GM23338 (cell line): ENCODE data around the gene TTLL5. TPM values are rescaled to one million over a fixed set of nuclear protein-coding genes. Genes with fewer than 3 reads are reported as not detected.
"Not testable (repeated sequence)": the region's sequence is repeated elsewhere in the genome, so short reads cannot be mapped to it uniquely, and the experiment has no call there.

Experiments used
- ATAC-seq: fragments of 200-7000 bp; cut with Tn5 transposase; 3 replicates; pipeline ENCODE4 v1.9.1; 2020
- DNase-seq: peaks from one replicate; pipeline ENCODE4 v3.0.0-alpha.2; 2015; ENCODE audit warnings: low spot score
- H2AFZ ChIP-seq: fragments of 200-600 bp; sonication (generic); 2 replicates; pipeline ENCODE4 v1.8.0; 2016; ENCODE audit warnings: antibody characterized with exemption, mild to moderate bottlenecking, moderate library complexity
- H3F3A ChIP-seq: fragments of 200-600 bp; sonication (generic); replicated peaks from 2 replicates; pipeline ENCODE4 v1.8.0; 2017; ENCODE audit warnings: antibody characterized with exemption, mixed run types, low read depth
- H3K27ac ChIP-seq: fragments of 200-600 bp; sonication (generic); 2 replicates; pipeline ENCODE4 v1.6.1; 2016; ENCODE audit warnings: low read depth
- H3K27me3 ChIP-seq: fragments of 200-600 bp; sonication (generic); 2 replicates; pipeline ENCODE4 v1.8.0; 2016; ENCODE audit warnings: mild to moderate bottlenecking, mixed run types, moderate library complexity; ENCODE audit not compliant: insufficient read depth
- H3K36me3 ChIP-seq: fragments of 200-600 bp; sonication (generic); 2 replicates; pipeline ENCODE4 v1.8.0; 2016; ENCODE audit warnings: mild to moderate bottlenecking; ENCODE audit not compliant: insufficient read depth
- H3K4me1 ChIP-seq: fragments of 200-600 bp; sonication (generic); 2 replicates; pipeline ENCODE4 v1.8.0; 2016; ENCODE audit warnings: mild to moderate bottlenecking, moderate library complexity; ENCODE audit not compliant: insufficient read depth
- H3K4me2 ChIP-seq: fragments of 200-600 bp; sonication (generic); 2 replicates; pipeline ENCODE4 v1.7.1; 2017; ENCODE audit warnings: mixed run types
- H3K4me3 ChIP-seq: fragments of 200-600 bp; sonication (generic); 2 replicates; pipeline ENCODE4 v1.6.1; 2016; ENCODE audit warnings: mixed run types
- H3K79me2 ChIP-seq: fragments of 200-600 bp; sonication (generic); replicated peaks from 2 replicates; pipeline ENCODE4 v1.8.0; 2017; ENCODE audit warnings: mild to moderate bottlenecking; ENCODE audit not compliant: insufficient read depth
- H3K9me2 ChIP-seq: fragments of 200-600 bp; sonication (generic); 2 replicates; pipeline ENCODE4 v1.8.0; 2017; ENCODE audit not compliant: insufficient read depth
- H4K20me1 ChIP-seq: fragments of 200-600 bp; sonication (generic); replicated peaks from 2 replicates; pipeline ENCODE4 v1.8.0; 2017; ENCODE audit warnings: mild to moderate bottlenecking; ENCODE audit not compliant: insufficient read depth
- H3K27ac Mint-ChIP-seq: 2 replicates; pipeline ENCODE4 v1.8.0; 2020; ENCODE audit warnings: inconsistent platforms, mild to moderate bottlenecking, moderate library complexity, mixed read lengths
- H3K27me3 Mint-ChIP-seq: 3 replicates; pipeline ENCODE4 v1.8.0; 2022; ENCODE audit warnings: low read depth, mild to moderate bottlenecking, moderate library complexity, mixed read lengths, inconsistent platforms; ENCODE audit not compliant: insufficient read depth, poor library complexity
- H3K36me3 Mint-ChIP-seq: 3 replicates; pipeline ENCODE4 v1.8.0; 2021; ENCODE audit warnings: low read depth, mild to moderate bottlenecking, inconsistent platforms, moderate library complexity, mixed read lengths
- H3K4me1 Mint-ChIP-seq: 3 replicates; pipeline ENCODE4 v1.8.0; 2020; ENCODE audit warnings: mild to moderate bottlenecking, inconsistent platforms, mixed read lengths
- H3K4me3 Mint-ChIP-seq: 3 replicates; pipeline ENCODE4 v1.8.0; 2021; ENCODE audit warnings: moderate library complexity, mild to moderate bottlenecking, inconsistent platforms, mixed read lengths
- H3K9me3 Mint-ChIP-seq: 3 replicates; pipeline ENCODE4 v1.8.0; 2020; ENCODE audit warnings: moderate library complexity, mild to moderate bottlenecking, inconsistent platforms, mixed read lengths
- ETS1 ChIP-seq: IDR thresholded peaks from 2 replicates; pipeline ENCODE4 v1.6.1; 2016; ENCODE audit warnings: antibody characterized with exemption
- EZH2 ChIP-seq: fragments of 200-600 bp; sonication (generic); IDR thresholded peaks from one replicate; pipeline ENCODE4 v1.8.0; 2017; ENCODE audit warnings: antibody characterized with exemption, mild to moderate bottlenecking, low read depth; ENCODE audit not compliant: unreplicated experiment
- EZH2phosphoT487 ChIP-seq: fragments of 200-600 bp; sonication (generic); IDR thresholded peaks from one replicate; pipeline ENCODE4 v1.8.1; 2018; ENCODE audit warnings: antibody characterized with exemption; ENCODE audit not compliant: unreplicated experiment
- JUNB ChIP-seq: IDR thresholded peaks from one replicate; pipeline ENCODE4 v1.6.1; 2016; ENCODE audit warnings: antibody characterized with exemption; ENCODE audit not compliant: unreplicated experiment
- NANOG ChIP-seq: IDR thresholded peaks from 2 replicates; pipeline ENCODE4 v1.6.1; 2016; ENCODE audit warnings: antibody characterized with exemption, borderline replicate concordance
- POLR2AphosphoS5 ChIP-seq: IDR thresholded peaks from 2 replicates; pipeline ENCODE4 v1.6.1; 2016; ENCODE audit warnings: antibody characterized with exemption, low read depth
- REST ChIP-seq: IDR thresholded peaks from one replicate; pipeline ENCODE4 v1.6.1; 2018; ENCODE audit warnings: antibody characterized with exemption; ENCODE audit not compliant: unreplicated experiment
- STAT1 ChIP-seq: IDR thresholded peaks from one replicate; pipeline ENCODE4 v1.6.1; 2016; ENCODE audit warnings: antibody characterized with exemption; ENCODE audit not compliant: unreplicated experiment
- ZNF114 ChIP-seq: fragments of 250-450 bp; sonication (Bioruptor Pico); IDR thresholded peaks from 2 replicates; pipeline ENCODE4 v1.5.0; 2020; ENCODE audit warnings: mild to moderate bottlenecking, moderate library complexity
- ZNF331 ChIP-seq: fragments of 250-450 bp; sonication (Bioruptor Pico); IDR thresholded peaks from 2 replicates; pipeline ENCODE4 v1.5.0; 2020; ENCODE audit warnings: low read depth, mild to moderate bottlenecking, moderate library complexity
- ZNF462 ChIP-seq: fragments of 250-450 bp; sonication (Bioruptor Pico); IDR thresholded peaks from 2 replicates; pipeline ENCODE4 v1.5.0; 2020; ENCODE audit warnings: mild to moderate bottlenecking, moderate library complexity
- polyA plus RNA-seq: library from polyadenylated mRNA; unstranded; fragments of >200 nt; fragmentation: Nextera tagmentation; extraction: Ambion mirVana; gene quantifications from 2 replicates; pipeline ENCODE4 v1.2.1, GENCODE V29; 2016
- total RNA-seq: library from RNA; depleted of rRNA; stranded (reverse); fragments of >200 nt; shearing (Covaris generic); gene quantifications from 2 replicates; pipeline ENCODE4 v1.2.3, GENCODE V29; 2014

The TTLL5 gene
- total and polyA plus RNA-seq, 2 experiments from 2014 or later, result 33.5 to 35.4 TPM

- not testable (repeated sequence) for H3F3A ChIP-seq, H3K4me2 ChIP-seq, ATAC-seq, H3K9me2 ChIP-seq, H3K4me3 ChIP-seq, H3K27me3 Mint-ChIP-seq, H3K27ac Mint-ChIP-seq, H3K27me3 ChIP-seq, H3K4me1 ChIP-seq, H3K4me1 Mint-ChIP-seq, H3K79me2 ChIP-seq, H3K4me3 Mint-ChIP-seq, DNase-seq, H4K20me1 ChIP-seq, H3K27ac ChIP-seq, H2AFZ ChIP-seq
- H3K36me3 ChIP-seq, result peaks cover 30% of the 10 kb centered on the region; the same call in 1 of the 2 replicates
- Mint-ChIP-seq H3K9me3 (peaks cover 15% of the 10 kb centered on the region; the same call in 2 of the 3 replicates), H3K36me3 (peaks cover 69% of the 10 kb centered on the region)
Observed at GRCh38 chr14:75695025-75695424, 34.0 kb downstream of the TTLL5 start.

GRCh38 chr14:75697386-75697785, 36.3 kb downstream of the TTLL5 start:
- Mint-ChIP-seq H3K27me3 (peaks cover 4% of the 10 kb centered on the region), H3K4me1 (no peaks in the 10 kb centered on the region; the same call in 2 of the 3 replicates), H3K27ac (no peak overlapping the region), H3K4me3 (no peak overlapping the region), H3K36me3 (peaks cover 58% of the 10 kb centered on the region), H3K9me3 (peaks cover 15% of the 10 kb centered on the region; the same call in 2 of the 3 replicates)
- Histone ChIP-seq H3K9me2 (peaks cover 5% of the 10 kb centered on the region; the same call in 1 of the 2 replicates), H3K79me2 (no peaks in the 10 kb centered on the region), H2AFZ (no peak overlapping the region), H4K20me1 (0 out of 2 replicates have a peak, but pooled peaks cover 4% of the 10 kb centered on the region), H3K4me1 (no peaks in the 10 kb centered on the region), H3K4me2 (no peak overlapping the region), H3K27ac (no peak overlapping the region), H3F3A (no peaks in the 10 kb centered on the region), H3K36me3 (peaks cover 22% of the 10 kb centered on the region), H3K27me3 (no peaks in the 10 kb centered on the region), H3K4me3 (no peak overlapping the region)
- DNase-seq (no peak), ATAC-seq (no peak)
- TF ChIP-seq EZH2phosphoT487 (no peak), JUNB (no peak), EZH2 (no peak), ZNF114 (CRISPR knock-in tag) (no peak), ETS1 (no peak), ZNF462 (no peak), REST (no peak), NANOG (no peak), ZNF331 (CRISPR knock-in tag) (no peak), STAT1 (no peak), POLR2AphosphoS5 (no peak)
